NCI-H2029 treated with DMSO at 0.1 percent for 48 hours (cell line): ENCODE results near the gene PIP5KL1.
A peak's percentile ranks its signal among the peaks of the same experiment; 100 is the strongest.

ENCODE experiments used
- DNase-seq: peaks from one replicate; lab custom pipeline; 2025; lab: John Stamatoyannopoulos, UW

PIP5KL1 gene

DNA sequence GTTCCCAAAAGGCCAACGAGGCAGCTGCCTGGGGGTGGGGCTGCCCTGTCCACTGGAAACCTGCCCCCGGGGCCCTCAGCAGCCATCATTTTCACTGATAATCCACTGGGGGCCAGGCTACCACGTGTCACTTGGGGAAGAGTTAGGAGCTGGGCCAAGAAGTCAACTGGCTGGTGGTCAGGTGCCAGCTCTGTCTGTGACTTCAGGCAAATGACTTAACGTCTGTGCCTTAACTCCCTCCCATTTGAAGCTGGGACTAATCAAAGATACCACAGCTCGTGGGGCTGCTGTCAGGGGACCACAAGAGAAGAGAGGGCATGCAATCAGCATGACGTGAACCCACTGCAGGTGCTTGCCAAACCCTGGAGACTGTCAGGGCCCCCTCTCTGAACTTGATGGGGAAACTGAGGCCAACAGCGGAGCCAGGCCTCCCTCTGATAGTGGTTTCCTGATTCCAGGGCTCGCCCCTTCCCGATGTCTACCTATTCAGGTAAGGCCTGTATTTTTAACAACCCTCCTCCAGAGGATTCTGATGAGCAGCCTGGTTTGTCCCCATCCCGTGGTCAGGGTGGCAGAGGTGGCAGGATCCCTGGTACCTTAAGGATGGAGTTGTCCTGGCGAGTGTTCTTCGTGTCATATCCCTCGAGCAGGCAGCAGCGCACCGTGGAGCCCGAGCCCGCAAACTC, 19.4 kb upstream of the PIP5KL1 start:
- DNase-seq: no peak

DNA sequence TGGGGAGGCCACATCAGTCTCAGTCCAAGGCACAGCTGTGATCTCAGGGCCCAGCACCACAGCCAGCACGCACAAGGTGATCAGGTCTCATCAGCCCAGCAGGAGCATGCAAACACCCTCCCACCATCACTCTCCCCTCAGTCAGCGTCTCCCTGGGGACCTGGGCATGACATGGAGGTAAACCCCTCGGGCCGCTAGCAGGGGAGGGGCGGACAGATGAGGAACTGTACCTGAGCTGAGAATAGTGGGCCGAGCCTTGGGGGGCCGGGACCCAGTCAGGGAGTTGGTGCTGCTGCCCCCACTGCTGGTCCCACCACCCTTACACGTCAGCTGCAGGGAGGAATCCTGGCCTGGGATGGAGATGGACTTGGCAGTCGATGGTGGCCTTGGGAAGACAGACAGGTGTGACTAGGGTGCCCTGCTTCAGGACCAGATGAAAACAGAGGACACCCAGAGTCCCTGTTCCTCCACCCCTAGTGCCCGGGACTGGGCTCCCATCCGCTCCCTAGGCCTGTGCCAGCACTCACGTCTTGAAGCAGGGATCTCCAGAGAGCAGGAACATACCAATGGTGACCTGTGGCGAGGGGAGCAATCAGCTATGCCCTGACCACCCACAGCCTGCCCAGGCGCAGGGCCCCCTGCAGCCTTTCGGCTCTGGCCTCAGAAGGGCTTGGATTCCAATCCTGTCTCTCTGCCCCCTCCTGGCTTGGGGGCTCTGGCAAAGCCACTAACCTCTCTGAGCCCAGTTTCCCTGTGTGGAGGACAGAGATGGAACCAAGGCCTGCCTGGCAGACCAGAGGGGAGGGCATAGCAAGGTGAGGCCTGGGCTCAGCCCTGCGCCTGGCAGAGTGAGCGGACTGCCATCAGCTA, 17.5 kb upstream of the PIP5KL1 start:
- no peak for DNase-seq

DNA sequence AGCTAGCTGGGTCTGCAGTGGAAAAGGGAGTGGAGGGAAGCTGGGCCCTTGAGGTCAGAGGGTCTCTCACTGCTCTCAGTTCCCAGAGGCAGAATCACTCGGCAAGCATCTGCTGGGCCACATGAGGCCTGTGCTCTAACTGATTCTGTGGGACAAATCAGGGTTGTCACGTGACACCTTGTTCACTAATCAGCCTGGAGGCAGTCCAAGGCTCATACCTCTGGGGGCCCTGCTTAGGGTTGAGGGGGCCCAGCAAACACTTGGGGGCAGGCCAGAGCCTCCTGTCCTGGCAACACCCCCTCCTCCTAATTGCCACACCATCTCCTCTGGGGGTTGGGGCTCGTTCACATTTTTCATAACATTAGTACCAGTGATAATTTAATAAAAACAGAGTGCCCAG, 16.2 kb upstream of the PIP5KL1 start:
- DNase-seq: no peak

DNA sequence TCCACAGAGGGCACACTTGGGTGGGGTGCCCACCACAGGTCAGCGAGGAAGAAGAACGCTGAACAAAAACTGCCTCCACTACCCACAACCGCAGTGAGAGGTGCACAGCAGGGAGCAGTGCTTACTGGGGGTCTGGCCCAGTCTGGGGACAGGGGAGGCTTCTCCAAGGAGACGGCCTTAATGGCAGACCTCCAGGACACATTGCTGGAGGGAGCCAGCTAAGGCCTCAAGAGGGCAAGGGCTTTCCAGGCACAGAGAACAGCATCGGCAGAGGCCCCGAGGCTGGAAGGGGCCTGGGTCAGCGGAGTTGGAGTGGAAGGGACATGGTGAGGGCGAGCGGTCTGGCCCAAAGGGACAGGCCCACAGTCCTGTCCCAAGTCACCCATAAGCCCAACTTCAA, 15.4 kb upstream of the PIP5KL1 start:
- DNase-seq: no peak

DNA sequence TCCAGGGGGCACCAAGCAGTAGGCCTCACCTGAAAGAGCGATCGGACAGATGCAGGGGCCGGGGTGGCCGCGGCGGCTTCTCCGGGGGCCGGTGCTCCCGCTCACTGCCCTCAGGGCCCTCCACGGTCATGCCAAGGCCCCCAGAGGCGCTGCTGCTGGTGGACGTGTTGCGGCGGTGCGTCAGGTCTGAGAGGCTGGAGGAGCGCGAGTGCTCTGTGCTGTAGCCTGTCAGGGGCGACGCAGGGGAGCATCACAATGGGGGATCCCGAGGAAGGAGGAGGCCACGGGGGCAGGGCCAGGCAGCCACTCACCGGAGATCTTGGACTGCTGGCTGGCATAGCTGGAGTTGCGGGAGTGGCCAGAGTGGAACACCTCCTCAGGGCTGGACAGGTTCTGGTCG, 14.8 kb upstream of the PIP5KL1 start:
- DNase-seq: no peak

DNA sequence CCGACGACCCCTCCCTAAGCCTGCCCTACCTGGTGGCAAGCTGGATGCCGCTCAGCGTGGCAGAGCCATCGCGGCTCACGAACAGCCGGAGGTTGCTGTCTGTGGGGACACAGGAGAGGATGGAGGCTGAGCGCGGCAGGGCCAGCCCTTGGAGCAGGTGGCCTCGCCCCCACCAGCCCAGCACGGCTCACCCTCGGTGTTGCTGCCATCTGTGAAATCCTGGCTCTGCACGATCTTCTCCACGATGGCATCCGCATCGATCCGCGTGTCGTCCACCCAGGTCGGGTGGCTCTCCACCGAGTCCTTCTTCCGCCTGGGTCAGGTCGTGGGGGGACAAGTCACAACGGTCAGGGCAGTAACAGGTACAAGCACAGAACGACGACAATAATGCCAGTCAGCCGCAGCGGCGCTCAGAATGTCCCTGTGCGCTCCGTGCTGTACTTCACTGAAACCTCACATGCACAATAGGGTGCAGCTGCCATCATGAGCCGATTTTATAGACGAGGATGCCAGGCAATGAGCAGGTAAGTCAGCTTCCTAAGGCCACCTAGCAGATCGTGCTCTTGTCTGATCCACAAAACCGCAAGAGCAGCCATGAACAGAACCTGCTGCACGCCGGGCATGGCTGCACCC, 14.1 kb upstream of the PIP5KL1 start:
- no peak for DNase-seq

DNA sequence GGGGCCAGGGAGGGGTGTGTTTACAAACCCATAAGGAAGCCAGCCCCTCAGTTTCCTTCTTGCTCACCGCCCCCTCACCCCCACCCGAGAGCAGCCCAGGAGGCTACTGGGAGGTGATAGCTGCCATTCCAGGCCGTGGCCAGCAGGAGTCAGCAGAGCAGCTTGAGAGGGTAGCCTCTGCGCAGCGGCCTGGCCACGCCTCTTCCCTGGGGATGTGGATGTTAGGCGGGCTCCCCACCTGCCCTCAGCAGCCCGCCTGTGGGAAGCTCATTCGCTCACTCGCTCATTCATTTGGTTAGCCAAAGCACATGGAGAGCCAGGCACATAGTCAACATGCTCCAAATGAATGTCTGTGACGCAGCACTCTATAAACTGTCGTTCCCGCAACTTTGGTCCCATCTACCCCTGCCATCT, 13.2 kb upstream of the PIP5KL1 start:
- peak; percentile 48 for DNase-seq

DNA sequence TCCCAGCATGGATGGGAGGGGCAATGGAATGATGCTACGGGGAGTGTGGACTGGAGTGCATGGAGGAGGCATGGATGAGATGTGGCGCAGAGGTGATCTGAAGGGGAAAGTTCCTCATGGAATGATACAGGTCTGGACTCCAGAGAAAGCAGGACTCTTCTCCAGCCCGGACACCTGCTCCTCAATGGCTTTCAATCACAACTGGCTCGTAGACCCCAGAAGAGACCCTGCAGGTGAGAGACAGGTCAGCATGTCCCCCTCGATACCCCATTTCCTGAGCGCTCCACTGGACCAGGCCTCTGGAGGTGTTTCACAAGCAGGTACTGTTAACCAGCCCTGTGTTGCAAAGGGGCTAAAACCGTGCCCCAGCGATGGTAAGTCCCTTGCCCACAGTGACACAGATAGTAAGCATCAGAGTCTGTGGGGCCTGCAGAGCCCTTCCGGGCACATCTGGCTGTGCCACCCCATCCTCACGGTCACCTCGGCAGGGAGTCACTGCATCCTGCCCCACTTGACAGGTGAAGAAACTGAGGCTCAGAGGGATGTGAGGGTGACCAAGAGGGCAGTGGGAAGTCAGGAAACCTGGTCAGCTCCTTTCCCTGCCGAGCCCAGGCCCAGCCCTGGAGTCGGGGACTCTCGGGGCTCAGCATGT, 12.6 kb upstream of the PIP5KL1 start:
- no peak for DNase-seq

DNA sequence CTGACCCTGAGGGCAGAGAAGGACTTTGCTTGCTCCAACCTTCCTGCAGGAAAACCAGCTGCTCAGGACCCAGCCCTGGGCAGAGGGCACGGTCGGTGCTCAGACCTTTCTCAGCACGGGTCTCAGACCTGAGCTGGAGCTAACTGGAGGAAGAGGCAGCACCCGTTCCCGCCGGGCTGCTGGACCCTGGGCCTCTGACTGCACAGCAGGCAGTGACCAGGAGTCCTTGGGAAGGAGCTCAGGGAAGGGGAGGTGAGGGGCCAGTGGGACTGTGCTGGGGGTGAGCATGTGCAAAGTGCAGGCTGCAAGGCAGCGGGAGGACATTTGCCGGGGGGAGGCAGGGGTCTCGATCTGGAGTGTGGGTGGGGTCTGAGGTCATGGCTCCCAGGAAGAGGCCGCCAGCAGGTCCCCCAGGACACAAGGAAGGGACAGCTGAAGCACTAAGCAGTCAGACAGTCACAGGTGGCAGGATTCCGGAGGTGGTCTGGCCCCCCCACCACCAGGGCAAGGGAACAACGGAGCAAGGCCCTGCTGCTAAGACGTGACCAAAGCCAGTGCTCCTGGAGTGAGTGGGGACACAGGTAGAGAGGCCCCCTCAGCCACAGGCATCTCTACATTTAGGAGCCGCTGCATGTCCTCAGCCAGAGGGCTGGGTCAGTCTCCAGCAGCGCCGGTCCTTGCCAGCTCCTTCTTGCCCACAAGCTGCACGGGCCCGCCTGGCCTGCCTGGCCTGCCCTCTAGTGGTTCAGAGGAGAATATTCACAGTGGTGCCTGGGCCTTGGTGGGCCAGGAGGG, 11.8 kb upstream of the PIP5KL1 start:
- DNase-seq: peak; percentile 13

DNA sequence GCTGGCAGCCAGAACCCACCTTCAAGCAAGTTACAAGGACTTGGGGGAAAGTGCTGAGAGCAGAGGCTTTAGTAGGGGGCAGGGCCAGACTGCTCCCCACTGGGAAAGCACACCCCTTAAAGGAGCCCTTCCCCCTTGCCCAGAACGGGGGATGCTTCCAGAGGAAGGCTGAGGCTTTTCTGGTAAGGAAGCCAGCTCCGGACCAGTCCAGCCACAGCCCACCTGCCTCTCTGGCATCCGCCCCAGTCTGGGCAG, 11.3 kb upstream of the PIP5KL1 start:
- no peak for DNase-seq

DNA sequence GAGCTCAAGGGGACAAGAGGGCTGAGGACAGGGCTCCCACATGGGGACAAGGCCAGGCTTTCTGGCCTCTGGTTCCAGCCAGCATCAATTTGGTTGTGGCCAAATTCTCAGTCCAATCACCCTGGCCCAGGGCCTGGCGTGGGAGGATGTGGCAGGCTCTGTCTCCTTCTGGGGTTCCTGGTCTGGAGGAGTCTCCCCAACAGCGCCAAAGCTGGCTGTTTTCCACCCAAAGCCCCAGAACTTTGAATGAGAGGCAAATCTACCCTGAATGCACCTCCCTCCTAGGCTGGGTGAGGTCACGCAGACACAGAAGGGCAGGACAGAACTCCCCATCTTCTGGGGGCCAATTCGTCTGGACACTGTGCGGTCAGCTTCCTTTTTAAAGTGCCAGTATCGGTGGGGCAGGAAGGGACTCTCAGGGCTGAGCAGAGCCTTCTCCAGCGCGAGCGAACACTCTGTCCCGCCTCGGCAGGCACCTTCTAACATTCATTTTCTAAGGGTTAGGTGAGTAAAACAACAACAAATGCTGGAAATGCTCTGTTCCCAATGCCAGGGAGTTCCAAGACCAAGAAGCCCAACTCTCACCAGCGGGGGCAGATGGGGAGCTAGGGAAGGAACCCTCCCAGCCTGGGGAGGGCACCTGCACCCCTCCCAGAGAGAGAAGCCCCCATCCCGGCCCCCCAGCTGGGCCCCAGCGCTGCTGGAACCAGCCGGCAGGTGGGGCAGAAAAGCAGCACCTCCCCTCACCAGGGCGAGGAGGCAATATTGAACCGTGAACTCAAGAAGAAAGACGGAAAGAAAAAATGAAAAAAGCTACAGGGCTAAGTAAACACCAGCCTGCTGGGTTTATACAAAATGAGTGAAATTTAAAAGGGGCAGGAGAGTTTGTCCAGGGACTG, 10.7 kb upstream of the PIP5KL1 start:
- no peak for DNase-seq

DNA sequence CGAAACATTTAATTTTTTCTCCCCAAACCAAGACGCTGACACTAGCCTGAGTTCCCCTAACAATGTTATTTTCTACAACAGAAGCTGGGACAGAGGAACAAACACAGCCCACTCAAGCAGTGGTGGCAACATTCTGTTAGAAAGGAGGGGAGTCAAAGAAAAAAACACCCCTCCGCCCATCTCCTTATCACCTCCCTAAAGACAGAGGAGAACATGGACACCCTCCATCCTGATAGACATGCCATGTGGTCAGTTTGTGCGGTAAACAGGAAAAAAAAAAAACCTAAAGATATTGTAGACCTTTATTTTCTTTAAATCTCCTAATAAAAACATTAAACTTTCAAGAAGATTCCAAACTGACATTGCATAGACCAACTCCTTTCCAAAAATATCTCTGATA, 10.0 kb upstream of the PIP5KL1 start:
- DNase-seq: no peak

DNA sequence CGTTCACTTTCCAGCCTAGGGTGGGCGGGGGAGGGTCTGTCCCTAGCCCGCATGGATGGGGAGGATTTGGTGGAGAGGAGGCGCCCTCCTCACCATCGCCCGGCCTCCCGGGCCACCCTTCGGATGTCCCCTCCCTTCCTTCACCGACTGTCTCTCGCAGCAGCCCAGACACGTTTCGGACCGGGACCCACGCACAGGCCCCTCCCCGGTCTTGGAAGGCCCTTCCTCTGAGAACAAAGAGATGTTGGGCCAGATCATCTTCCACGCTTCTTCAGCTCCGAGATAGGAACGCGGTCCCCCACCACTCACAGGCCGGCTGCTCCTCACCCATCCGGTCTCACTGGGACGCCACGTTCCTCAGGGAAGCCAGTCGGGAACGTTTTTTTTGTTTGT, 7.7 kb upstream of the PIP5KL1 start:
- DNase-seq: no peak

DNA sequence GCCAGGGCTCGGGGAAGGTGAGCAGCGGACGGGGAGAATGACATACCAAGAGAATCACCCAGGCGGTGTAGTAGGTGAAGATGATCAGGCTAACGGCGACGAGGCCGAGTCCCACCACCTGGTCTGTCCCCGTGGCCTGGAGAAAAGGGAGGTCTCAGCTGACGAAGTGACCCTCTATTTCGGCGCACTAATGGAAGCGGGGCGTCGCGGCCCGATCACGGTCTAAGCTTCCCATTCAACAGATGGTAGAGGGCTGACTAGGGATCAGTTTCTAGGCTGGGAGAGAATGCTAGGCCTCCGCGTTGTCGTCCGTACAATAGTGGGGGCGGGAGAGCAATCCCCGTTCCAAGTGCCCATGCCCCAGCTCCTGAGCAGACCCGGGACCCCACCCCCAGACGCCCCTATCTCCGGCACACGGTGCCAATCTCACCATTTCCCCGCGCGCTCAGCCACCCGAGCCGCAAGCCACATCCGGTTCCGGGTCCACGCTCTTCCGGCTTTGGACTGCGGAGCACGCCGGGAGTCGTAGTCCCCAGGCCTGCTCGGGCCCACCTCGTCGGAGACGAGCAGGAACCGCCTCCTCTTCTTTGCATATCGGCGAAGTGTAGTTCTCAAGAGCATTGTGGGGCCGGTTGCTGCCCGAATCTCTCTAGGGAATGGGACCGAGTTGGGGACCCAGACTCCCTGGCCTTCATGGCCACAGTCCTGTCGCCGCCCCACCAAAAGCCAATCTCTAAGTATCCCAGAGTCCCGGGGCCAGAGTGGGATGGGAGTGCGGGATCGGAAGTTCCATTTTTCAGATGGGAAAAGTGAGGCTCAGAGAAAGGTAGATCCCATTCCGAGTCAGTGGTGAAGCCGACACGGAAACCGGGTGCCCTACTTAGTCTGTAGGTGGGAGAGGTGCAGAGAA, 7.1 kb upstream of the PIP5KL1 start, which contains the start of gene DPM2:
TSS of gene DPM2 (minus strand) at position 467 of the 910 bp plus-strand sequence. CDS start at position 433, 34 bp downstream.
- DNase-seq: peak; percentile 68

DNA sequence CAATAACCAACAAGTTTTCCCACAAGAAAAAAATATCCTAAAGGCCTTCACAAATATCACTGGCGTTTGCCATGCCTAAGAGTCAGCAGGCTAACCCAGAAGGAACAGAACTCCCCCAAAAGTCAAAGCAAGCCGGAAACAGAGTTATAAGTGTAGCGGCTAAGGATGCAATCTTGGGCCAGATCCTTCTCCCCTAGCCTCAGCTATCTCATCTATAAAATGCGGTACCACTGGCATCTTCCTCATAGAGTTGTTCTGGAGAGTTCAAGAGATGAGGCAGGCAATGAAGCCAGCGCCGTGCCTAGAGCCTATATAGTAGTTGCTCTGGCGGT, 6.4 kb upstream of the PIP5KL1 start:
- no peak for DNase-seq

DNA sequence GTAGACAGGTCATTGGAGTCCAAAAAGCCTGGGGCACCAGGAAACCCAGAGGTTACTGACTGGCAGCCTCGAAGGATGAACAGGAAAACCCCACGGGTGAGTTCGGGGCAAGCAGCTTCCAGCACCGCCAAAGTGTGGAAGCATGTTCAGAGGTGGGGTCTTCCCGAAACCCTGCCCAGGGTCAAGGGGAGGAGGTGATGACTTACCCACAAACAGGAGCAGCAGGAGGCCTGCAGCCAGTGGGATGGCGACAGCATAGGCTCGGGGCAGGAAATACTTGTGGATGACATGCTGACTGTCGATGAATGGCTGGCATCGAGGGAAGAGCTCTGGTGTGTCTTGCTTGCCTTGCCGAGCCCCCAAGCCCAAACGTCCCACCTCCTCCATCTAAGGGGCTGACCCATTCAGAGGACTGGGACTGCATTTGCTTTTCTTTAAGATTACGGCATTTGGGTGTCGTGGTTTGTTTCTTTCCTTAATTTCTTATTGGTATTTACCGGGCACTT, 5.8 kb upstream of the PIP5KL1 start:
- DNase-seq: no peak

DNA sequence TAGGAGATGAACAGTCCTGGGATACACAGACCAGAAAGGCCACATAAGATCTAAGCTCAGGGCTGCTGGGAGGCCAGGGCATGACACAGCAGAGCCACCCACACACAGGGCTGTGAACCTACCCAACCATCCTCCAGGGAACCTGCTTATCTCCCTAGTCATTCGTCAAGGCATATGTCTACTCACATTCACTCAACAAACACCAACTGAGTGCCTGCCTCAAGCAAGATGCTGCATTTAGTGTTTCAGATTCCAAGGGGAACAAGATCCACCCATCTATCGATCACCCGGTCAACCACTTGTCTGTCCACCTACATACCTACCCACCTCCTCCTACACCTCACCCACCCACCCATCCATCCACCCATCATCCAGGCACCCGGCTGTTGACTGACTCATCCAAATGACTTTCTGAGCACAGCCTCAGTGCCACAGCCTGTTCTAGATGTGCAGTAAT, 5.2 kb upstream of the PIP5KL1 start:
- no peak for DNase-seq

DNA sequence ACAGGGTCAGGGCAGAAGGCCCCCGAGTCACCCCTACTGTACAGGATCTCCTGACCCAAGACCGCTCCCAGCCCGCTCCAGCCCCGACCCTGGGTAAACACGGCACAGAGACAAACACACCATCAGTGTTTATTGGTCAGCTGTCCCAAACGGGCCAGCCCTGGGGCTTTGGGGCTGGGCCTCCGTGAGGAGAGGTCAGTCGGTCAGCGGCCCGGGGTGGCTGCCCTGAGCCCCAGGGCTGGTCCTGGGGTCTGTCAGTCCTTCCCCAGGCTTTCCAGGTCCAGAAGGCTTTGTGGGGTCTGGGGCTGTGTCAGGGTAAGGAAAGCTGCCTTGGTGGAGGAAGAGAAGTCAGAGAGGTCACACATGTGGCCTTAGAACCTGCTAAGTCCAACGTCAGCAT, 4.4 kb upstream of the PIP5KL1 start:
- DNase-seq: no peak

DNA sequence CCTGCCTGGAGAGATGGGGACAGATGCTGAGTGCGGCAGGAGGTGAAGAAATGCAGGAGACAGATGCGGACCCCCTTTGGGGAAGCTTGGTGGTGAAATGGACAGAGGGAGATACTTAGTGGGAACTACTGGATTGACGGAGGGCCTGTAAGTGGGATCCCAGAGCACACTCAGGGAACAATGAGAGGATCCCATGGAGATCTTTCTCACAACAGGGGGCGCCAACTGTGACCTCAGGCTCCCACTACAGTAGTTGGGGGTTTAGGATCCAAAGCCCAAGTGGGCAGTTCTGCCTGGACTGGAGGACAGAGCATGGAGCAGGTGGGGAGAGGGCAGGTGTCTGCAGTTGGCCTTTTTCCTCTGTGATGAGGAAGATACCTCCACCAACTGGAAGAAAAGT, 3.7 kb upstream of the PIP5KL1 start:
- DNase-seq: no peak
